HG02885 (cell line): Measurements from ENCODE around the gene TOPAZ1.
"Not testable (repeated sequence)": the region's sequence is repeated elsewhere in the genome, so short reads cannot be mapped to it uniquely, and the experiment has no call there.

Experiments
- ATAC-seq: cut with Tn5 transposase; IDR thresholded peaks from one replicate; pipeline ENCODE4 v1.9.1; 2021; ENCODE audit warnings: mild to moderate bottlenecking; ENCODE audit not compliant: unreplicated experiment, poor library complexity

The TOPAZ1 gene

DNA sequence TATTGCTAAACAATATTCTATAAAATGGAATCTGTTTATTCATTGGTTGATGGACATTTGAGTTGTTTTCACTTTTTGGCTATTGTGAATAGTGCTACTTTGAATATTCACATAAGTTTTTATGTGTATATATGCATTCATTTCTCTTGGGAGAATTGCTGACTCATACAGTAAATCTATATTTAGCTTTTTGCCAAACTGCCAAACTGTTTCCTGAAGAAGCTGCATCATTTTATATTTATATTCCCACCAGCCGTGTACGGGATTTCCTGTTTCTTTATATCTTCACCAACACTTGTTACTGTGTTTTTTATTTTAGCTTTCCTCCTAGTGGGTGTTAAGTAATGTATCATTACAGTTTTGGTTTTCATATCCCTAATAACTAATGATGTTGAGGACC lies 84.3 kb downstream of the TOPAZ1 start:
- no peak for ATAC-seq

DNA sequence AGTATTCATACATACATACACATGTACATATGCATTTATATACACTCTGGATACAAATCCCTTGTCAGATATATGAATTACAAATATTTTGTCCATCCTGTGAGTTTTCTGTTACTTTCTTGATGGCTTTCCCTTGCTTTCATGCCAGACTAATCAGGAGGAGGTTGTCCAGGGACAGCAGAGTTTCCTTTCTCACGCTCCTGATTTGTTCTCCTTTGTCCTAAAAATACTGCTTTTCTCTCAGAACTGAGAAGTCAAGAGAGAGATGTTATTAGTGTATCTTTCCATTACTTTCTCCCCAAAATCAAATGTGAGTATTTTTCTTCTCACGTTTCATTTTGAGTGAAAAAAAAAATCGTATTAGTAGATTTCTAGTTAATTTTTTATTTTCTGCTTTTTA lies 84.8 kb downstream of the TOPAZ1 start:
- ATAC-seq: no peak

DNA sequence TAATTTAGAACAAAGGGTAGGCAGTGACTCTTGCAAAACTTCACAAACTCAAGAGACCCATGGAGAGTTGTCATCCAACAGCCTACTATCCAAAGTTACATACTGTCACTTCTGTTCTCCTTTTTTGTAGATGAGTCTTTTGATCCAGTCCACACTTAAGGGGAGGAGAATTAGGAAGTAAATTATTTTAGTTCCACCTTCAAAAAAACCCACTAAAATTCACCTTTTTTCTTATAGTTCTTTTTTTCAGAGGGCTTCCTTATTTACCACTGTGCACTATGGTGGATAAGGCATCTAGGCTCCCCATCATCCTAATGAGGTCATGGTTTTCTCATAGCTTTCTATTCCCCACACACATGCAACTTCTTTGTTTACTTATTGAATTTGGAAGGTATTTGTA lies 88.3 kb downstream of the TOPAZ1 start:
- ATAC-seq: no peak

DNA sequence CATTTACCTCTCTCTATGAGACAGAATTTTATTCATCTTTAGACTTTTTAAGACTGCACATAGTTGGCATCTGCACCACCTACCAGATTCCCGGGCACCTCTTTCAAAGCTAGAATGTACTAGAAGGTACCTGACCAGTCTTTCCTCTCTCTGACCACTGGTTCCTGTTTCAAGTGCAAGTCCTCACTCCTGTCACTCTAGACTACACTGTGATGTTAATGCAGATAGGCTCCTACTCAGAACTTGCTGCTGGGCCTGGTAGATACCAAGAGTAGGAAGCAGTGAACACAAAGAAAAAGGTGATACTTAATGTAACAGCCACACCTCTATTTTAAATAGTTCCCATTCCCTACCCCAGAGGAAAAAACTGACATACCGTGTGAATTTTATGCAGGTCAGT lies 88.8 kb downstream of the TOPAZ1 start:
- ATAC-seq: no peak

DNA sequence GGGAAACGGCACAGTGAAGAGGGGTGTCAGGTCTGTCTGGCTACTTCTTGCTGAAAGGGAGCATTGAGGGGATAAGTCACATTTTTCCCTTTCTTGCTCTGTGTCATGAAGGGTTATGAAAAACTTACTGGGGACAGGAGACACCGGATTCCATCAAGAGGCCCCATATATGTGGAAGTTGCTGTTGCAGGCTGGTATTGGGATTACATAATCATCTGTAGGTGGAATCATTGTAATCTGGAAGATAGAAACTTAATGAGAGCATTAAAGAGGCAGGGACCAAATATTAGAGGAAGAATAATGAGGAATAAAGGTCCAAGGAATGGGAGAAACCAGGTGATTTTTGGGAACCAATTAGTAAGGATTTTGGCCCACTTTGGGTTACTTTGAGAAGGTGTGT lies 92.6 kb downstream of the TOPAZ1 start:
- ATAC-seq: no peak

DNA sequence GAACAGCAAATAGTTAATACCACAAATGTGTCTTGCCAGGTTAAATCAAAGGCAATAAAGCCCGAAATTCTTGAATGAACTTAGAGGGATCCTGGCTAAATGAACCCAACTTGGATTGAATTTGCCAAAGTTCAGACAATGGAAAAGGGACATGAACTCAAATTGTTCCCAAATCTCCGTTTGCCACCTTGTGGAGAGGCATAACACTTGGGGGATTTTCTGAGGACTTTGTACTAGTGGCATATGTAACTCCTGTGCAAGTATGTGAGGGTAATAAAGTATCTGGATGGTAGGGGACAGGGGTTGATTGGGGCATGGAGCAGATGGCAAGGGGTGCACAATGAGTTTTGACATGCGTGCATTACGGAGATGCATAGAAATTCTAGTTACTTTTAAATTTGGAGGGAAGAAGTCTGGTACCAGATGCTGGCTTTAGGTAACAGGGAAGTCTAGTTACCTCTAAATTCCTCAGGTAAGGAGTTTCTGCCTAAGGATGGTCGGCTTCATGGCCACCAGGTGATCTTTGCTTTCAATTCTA lies 95.6 kb downstream of the TOPAZ1 start:
- no peak for ATAC-seq

DNA sequence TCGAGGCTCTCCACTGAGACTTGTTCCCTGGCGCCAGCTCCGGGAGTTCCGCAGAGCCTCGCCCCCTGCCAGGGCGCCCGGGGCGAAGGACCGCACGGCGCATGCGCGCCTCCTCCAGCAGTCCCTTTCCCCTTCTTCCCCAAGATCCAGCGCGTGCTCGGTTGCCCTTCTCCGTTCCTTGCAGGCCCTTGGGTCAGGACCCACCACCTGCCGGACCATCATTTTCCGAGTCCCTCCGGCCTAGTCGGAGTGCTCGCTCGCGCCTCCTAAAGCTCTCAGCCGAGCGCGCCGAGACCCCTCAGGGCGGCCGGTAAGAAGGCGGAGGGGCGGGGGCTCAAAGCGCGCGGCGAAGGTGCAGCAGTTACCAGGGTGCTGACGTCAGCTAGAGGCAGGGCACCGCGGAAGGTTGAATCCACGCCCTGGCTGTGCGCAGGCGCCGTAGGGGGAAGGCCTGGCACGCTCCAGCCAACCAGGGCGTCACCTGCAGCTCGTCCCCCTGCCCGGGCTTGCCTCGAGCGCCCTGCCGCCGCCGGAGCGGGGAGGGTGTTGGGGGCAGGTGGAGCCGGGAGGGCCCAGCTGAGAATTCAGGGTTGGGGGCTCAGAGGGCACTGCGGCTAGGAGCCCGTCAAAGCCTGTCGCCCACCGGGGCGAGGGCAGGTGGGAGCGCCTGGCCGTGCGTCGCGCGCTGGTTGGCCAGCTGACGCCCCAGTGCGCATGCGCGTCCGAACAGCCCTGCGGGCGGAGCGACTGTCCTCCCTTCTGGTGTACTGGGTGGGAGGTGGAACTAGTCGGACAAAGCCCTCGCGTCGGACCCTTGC lies 96.5 kb downstream of the TOPAZ1 start, which contains the start of gene TCAIM:
Gene TCAIM (plus strand): TSS at position 757 of the 818 bp plus-strand sequence. CDS start 16,017 bp downstream, outside the sequence.
- peak; percentile 94 for ATAC-seq

DNA sequence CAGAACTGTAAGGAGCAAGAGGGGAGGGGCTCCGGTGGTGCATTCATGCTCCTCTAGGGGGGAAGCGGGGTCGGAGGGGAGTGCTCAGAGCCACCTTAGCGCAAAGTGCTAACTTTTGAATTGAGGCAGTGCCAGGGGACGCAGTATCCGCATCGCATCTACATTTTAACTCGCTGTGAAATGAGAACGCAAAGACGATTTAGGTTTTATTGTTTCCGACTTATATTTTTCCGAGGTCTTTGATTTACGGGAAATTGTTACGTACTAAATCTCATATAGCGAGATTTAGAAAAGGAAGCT lies 97.1 kb downstream of the TOPAZ1 start:
- ATAC-seq: no peak

DNA sequence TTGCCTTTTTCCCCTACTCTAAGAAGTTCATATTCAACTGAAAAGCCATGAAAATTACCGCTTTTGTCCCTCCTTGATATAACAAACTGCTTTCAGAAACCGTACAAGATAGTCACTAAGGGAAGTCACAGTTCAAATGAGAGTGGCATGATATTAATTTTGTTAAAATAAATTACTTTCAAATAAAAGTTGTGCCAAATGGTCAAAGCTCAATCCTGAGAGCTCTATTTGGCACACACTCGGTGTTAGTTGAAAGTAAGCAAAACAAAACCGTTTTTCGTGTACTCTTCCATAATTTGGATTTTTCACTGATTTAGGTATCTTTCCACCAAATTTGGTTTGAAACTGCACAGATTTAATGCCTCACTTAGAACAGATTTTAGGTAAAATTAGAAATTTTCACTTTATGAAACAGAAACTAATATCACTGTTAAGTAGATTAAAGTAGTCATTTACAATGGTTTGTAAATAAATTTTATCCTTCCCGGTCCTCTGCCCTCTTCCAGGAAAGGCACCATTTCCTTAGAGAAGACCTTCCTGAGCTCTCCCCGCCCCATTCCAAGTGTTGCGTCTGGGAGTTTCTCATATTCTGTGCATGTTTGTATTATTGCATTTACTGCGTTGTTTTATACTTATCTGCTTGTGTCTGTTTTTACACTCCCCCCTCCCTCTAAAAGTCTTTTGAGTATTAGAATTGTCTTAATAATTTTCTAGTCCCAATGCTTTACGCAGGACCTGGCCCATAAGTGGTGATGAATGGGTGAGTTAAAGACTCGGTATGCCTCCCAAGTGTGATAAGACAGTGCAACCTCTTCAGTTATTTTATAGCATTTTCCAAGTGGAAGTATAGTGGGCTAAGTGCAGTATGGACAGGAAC lies 97.7 kb downstream of the TOPAZ1 start:
- ATAC-seq: no peak

DNA sequence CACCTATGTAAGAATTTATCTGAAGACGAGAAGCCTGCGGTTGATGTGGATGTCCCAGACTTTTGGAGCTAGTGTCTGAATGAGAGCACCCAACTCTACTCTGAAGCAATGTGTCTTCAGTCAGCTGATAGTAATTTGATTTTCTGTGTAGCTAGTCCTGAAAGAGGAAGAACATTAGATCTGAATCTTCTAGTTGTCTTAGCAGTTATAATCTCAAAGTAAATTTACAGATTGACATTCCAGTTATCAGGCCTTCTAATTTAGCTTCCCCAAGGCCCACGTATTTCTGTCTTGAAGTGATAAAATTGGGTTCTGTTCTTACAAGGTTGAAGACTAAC lies 98.3 kb downstream of the TOPAZ1 start:
- ATAC-seq: no peak

DNA sequence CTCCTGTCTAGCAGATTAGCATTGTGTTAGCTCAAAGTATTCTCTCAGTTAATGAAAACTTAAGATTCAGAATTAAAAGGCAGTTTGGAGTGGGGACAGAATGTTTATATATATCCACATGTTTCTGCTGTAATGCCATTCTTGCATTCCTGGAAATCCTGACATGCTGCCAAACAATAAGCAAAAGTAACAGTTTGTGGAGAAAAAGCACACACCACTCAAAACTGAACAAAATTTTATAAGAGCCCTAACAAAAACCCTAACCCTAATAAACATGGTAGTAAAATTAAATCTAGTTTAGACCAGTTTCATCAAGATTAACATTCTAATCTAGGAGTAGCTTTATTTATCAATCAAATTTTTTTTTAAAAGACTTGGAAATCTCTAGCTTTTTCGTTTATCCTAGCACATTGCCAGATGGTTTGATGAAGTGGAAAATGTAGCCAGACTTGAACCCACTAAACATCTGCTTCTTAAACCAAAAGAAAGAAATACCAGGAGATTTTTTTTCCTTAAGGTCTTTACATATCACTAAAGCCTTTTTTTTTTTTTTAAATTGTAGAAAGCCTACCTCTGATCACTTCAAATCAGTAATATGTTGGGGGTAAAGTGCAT lies 100.6 kb downstream of the TOPAZ1 start:
- no peak for ATAC-seq

DNA sequence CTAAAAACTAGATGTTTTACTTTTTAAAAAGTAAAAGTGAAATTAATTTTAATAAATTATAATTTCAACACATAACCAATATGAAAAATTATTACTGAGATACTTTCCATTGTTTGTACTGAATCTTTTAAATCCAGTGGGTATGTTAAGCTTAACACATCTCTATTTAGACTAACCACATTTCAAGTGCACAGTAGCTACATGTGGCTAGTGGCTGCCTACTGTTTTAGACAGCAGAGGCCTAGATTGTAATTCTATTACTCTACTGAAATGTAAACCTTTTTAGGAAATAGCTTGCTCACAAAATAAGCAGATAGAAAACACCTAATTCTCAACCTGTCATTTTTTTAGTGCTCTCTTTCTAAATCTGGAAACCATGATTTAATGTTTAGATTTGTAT lies 101.7 kb downstream of the TOPAZ1 start:
- ATAC-seq: no peak

DNA sequence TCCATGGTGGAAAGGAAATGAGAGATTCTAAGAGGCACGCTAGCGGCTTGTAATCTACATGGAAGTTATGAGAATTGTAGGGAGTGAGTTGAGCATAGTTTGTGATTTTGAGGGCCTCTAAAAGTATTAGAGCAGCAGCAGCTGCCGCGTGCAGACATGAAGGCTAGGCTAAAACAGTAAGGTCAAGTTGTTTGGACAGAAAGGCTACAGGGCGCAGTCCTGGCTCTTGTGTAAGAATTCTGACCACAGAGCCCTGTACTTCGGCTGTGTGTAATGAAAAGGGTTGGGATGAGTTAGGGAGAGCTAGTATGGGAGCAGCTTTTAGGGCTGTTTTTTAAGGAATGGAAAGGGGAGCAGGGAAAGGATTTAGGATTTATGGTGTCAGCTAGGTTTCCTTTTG lies 104.9 kb downstream of the TOPAZ1 start:
- not testable (repeated sequence) for ATAC-seq

DNA sequence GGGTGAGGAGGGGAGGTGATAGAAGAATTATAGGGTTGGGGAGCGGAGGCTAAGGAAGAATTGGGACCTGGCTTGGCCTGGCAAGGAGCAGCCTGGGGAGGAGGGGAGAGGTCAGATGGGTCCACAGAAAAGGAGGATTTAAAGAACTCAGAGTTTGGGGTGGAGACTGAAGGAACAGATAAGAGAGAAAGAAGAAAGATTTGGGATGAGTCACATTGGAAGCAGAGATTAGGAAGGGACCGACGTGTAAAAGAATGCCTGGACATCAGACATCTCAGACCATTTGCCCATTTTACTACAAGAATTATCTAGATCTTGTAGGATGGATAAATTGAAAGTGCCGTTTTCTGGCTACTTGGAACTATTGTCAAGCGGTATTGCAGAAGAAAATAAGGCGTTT lies 107.3 kb downstream of the TOPAZ1 start:
- ATAC-seq: no peak

DNA sequence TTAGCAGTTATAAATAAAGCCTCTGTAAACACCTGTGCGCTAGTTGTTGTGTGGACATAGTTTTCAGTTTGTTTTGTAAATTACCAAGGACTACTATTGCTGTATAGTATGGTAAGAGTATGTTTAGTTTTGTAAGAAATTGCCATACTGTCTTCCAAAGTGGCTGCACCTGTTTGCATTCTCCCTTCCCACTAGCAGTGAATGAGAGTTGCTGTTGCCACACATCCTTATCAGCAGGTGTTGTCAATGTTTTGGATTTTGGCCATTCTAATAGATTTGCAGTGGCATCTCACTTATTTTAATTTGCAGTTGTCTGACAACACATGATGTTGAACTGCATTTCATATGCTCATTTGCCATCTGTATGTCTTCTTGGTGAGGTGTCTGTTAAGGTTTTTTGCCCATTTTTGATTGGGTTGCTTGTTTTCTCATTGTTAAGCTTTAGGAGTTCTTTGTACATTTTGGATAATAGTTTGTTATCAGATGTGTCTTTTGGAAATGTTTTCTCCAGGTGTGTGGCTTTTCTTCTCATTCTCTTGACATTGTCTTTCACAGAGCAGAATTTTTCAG lies 111.8 kb downstream of the TOPAZ1 start:
- ATAC-seq: no peak

DNA sequence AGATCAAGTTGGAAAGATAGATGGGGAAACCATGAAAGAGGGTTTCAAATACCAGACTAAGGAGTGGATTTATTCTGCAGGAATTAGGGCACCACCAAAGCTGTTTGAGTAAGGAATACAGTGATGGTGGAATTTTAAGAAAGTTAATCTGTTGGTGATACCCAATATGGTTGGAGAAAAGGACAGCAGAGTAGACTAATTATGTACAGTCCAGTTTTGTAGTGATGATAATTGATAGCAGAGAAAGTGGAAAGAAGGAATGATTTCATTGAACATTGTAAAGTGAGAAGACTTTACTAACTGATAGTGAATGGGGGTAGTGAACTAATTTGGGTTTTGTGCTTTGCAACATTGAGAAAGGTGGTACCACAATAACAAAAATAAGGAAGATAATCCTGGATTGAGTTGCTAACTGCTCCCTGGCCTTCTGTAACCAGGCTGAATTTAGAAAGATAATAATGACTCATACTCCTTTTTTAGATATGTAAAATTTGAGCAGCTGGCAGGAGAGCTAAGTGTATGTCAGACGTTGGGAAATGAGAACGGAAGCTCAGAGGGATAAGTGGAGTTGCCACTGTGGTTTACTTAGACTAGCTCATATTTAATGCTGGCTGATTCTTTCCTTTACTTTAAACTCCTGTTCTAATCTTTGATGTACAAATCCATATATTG lies 113.8 kb downstream of the TOPAZ1 start:
- no peak for ATAC-seq

DNA sequence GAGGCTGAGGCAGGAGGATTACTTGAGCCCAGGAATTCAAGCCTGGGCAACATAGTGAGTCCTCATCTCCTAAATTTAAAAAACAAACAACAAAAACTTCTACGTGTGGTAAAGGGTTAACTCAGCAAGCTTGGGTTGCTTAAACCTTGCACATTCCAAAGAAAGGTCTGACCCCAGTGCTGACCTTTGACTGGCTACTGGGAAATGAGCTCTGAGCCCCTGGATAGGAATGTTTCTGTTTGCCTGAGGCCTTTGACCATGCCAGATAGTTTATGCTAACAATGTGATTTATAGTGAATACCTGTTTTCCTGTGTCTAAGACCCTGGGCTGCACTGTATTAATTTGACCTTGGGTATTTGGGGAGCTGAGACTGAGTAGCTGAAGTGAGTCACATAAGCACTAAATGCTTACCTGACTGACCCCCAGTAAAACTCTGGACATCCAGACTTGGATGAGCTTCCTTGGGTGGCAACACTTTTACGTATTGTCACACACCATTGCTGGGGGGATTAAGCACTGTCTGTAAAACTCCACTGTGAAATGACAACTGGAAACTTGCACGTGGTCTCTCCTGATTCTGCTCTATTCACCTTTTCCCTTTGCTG lies 117.6 kb downstream of the TOPAZ1 start:
- no peak for ATAC-seq

DNA sequence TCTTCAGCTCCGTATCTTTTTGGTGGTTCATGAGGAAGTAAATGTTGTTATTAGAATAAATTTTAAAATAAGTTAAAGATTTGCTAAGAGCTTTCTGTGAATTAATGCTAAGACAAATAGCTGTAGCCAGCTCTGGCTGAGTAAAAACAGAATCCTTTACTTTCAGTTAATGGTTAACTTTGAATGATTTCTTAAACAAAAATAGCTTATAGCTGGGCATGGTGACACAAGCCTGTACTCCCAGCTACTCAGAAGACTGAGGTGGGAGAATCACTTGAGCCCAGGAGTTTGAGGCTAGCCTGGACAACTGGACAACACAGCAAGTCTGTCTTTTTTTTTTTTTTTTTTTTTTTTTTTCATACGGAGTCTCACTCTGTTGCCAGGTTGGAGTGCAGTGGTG lies 121.9 kb downstream of the TOPAZ1 start:
- no peak for ATAC-seq

DNA sequence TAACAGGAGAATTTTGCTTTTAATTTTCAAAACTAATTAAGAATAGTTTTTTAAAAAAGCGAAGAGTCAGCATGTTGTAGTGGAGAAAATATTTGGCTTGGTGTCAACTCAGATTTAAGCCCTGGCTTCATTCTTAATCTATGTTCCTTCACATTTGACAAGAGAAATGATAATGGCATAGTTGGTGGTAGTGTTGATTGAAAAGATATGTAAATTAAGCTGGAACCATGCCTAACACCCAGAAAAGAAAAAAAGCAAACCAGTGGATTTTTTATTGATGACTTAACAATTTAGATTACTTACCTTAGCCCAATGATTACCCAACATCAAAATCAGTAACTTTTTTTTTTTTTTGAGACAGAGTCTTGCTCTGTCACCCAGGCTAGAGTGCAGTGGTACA lies 124.3 kb downstream of the TOPAZ1 start:
- no peak for ATAC-seq

DNA sequence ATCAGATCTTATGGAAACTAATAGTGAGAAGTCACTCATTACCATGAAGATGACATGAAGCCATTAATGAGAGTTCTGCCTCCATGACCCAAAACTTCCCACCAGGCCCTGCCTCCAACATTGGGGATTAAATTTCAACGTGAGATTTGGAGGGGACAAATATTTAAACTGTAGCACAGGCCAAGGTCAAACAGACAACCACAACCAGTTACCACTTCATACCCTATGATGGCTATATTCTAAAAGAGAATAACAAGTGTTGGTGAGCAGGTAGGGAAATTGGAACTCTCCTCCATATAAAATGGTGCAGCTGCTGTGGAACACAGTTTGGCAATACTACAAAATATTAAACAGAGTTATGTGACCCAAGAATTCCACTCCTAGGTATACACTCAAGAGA lies 133.8 kb downstream of the TOPAZ1 start:
- no peak for ATAC-seq
